Hematopoietic multipotent progenitor cell treated with erythropoietin and hydrocortisone succinate and interleukin-3 and kit ligand, for 4 days (in vitro differentiated cells): Measurements from ENCODE around the gene PM20D1.

Experiments
- DNase-seq: peaks from one replicate; pipeline ENCODE4 v3.0.0-alpha.2; 2015

Gene PM20D1

GRCh38 chr1:205803986-205804385 is 45.9 kb downstream of the PM20D1 start:
- peak; percentile 78 for DNase-seq

GRCh38 chr1:205802060-205802459 is 47.9 kb downstream of the PM20D1 start:
- peak; percentile 15 for DNase-seq

GRCh38 chr1:205800981-205801703 is 48.8 kb downstream of the PM20D1 start:
- DNase-seq: no peak

GRCh38 chr1:205800427-205800826 is 49.5 kb downstream of the PM20D1 start:
- DNase-seq: no peak

GRCh38 chr1:205798577-205798976 is 51.4 kb downstream of the PM20D1 start:
- no peak for DNase-seq

- no peak for DNase-seq
Measured at GRCh38 chr1:205797168-205797567, 52.8 kb downstream of the PM20D1 start.

- DNase-seq: no peak
Measured at GRCh38 chr1:205794011-205794730, 55.8 kb downstream of the PM20D1 start.

- no peak for DNase-seq
Measured at GRCh38 chr1:205792961-205793673, 56.8 kb downstream of the PM20D1 start.

- no peak for DNase-seq
Measured at GRCh38 chr1:205792481-205792881, 57.5 kb downstream of the PM20D1 start.

- peak; percentile 85 for DNase-seq
Measured at GRCh38 chr1:205791568-205792180, 58.3 kb downstream of the PM20D1 start.

GRCh38 chr1:205787287-205787916 is 62.5 kb downstream of the PM20D1 start:
- DNase-seq: no peak

GRCh38 chr1:205786601-205787000 is 63.3 kb downstream of the PM20D1 start:
- DNase-seq: no peak

GRCh38 chr1:205785446-205785845 is 64.5 kb downstream of the PM20D1 start:
- no peak for DNase-seq

GRCh38 chr1:205783904-205784303 is 66.0 kb downstream of the PM20D1 start:
- no peak for DNase-seq

- no peak for DNase-seq
Measured at GRCh38 chr1:205783433-205783795, 66.5 kb downstream of the PM20D1 start.

GRCh38 chr1:205782627-205783432 is 67.1 kb downstream of the PM20D1 start:
- no peak for DNase-seq

- no peak for DNase-seq
Measured at GRCh38 chr1:205780335-205780734, 69.6 kb downstream of the PM20D1 start.
